MM.1S (cell line): Measurements from ENCODE around the gene PCBP4.

Source experiments
- CTCF ChIP-seq: fragments of 300-600 bp; sonication (generic); IDR thresholded peaks from 2 replicates; pipeline ENCODE4 v1.5.1; 2016; ENCODE audit warnings: antibody characterized with exemption, low read length, mixed read lengths
- EZH2 ChIP-seq: fragments of 300-600 bp; sonication (generic); optimal IDR thresholded peaks from 2 replicates; pipeline ENCODE3; 2017; ENCODE audit warnings: low read depth, mild to moderate bottlenecking, antibody characterized with exemption, low read length, mixed read lengths
- EZH2phosphoT487 ChIP-seq: fragments of 300-600 bp; sonication (generic); IDR thresholded peaks from 2 replicates; pipeline ENCODE4 v1.6.1; 2018; ENCODE audit warnings: antibody characterized with exemption, low read length

DNA sequence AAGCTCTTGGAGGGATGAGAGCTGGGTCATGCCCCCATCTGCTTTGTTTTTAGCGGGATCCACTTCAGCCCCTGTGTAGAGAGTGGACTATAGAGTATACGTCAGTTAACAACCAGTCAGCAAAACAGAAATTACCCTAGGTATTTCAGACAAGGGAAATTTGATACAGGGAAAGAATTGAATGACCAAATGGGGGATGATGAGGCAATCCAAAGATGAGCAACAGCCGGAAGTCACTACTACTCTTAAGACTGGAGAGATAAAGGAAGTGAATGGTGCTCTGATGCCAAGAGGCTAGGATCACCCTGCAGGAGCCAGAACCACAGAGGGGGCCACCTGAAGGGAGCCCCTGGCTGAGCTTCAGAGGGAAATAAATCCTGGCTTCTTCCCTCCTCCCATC, 13.8 kb downstream of the PCBP4 start:
- TF ChIP-seq CTCF (no peak), EZH2 (no peak), EZH2phosphoT487 (no peak)
